ENCODE results near the gene DNM1L.

DNM1L gene

DNA sequence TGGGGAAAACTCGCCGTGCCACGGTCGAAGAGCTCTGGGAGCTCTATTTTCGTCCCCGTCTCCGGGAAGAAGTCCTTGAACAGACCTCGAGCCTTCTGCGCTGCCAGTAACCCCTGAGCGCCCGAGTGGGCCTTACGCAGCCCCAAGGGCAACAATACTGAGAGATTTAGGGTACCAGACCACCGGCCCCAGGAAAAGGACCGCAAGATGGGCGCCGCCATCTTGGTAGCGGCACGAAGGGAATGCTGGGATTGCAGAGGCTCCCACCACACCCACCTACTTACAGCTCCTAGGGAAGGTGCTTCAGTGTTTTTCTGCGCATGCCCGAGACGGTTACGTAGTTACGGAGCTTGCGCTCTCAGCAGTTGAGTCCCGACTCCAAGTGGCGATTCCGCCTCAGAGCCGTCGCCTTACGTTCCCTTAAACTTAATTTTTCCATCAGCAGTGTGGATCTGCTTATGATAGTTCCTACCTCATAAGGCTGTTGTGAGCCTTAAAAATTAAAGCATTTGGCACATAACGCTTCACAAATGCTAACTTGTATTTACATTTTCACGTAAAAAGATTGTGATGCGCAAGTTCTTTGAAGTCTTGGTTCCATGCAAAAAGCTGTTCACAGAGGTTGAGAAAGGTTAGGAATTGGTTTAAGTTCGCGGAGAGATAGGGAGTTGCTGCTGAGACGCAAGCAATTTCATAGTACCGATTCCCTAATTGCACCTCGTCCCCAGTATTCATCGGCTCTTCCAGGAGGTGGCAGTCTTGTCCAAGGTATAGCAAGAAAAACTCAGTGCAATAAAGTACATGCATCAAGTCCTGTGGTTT lies 76.8 kb downstream of the DNM1L start, which contains the start of gene YARS2:
YARS2 (minus strand) TSS at position 244 of the 822 bp plus-strand sequence; CDS start at position 221, 23 bp downstream.
- TF ChIP-seq, protein P1, sequence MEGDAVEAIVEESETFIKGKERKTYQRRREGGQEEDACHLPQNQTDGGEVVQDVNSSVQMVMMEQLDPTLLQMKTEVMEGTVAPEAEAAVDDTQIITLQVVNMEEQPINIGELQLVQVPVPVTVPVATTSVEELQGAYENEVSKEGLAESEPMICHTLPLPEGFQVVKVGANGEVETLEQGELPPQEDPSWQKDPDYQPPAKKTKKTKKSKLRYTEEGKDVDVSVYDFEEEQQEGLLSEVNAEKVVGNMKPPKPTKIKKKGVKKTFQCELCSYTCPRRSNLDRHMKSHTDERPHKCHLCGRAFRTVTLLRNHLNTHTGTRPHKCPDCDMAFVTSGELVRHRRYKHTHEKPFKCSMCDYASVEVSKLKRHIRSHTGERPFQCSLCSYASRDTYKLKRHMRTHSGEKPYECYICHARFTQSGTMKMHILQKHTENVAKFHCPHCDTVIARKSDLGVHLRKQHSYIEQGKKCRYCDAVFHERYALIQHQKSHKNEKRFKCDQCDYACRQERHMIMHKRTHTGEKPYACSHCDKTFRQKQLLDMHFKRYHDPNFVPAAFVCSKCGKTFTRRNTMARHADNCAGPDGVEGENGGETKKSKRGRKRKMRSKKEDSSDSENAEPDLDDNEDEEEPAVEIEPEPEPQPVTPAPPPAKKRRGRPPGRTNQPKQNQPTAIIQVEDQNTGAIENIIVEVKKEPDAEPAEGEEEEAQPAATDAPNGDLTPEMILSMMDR (IDR thresholded peaks at IDR 0.05; ENCODE audit: low read depth, low read length), result peak; percentile 80
- DNase-seq (ENCODE audit: extremely low read depth, low read depth), result peak; percentile 98

DNA sequence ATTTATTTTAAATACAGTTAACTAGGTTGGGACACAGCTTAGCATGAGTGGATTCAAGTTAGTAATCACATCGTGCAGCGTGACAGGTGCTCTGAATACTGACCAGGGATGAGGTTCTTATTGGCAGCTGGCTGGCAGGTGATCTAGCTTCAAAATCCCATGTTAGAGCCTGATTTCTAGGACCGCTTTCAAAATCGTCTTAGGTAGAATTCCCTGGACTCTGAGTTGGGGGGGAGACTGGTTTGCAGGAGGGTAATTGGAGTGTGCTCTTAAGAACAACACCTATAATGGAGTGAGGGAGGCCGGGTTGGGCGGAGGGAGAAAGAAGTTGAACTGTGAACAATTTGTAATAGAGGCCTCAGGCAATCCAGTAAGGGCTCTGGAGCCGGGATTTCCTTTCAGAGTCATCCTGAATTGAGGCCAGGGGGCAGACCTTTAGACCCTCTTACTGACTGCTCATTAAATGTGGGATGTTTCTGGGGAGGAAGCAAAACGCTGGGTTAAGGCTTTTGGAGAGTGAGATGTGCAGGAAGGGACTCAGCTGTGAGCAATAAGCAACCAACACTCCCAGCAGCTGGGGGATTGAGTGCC lies 77.5 kb downstream of the DNM1L start:
- DNase-seq (ENCODE audit: extremely low read depth, low read depth), result no peak
- TF ChIP-seq, protein P1 (IDR thresholded peaks at IDR 0.05; ENCODE audit: low read depth, low read length), result no peak

DNA sequence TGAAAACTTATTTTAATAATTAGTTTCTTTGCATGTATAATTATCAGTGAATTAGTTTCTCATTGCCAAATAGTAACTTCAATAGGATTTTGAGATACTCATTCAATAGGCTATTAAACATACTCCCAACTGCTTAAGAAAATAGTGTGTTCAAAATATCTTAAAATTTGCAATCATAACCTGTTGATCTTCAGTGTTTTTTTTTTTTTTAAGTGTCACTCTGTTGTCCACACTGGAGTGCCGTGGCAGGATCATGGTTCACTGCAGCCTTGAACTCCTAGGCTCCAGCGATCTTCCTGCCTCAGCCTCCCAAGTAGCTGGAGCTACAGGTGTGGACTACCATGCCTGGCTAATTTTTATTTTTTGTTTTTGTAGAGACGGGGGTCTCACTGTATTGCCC lies 78.1 kb downstream of the DNM1L start:
- DNase-seq (ENCODE audit: extremely low read depth, low read depth), result no peak
- TF ChIP-seq, protein P1 (IDR thresholded peaks at IDR 0.05; ENCODE audit: low read depth, low read length), result no peak

DNA sequence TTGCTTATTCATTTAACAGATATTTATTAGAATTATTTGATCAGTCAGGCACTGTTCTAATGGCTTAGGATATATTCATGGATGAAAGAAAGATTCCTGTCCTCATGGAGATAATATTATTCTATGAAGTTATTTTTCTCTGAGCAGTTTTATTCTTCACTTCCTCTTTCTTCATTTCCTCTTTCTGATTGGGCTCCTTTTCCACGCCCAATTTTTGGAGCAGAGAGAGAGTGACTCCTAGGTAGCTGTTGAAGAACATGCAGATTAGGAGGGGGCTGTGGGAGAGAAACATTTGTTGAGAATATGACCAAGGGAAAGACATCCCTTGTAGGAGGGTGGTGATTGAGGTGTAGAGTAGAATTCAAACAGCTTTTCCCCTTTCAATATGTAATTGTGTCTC lies 82.6 kb downstream of the DNM1L start:
- no peak for DNase-seq (ENCODE audit: extremely low read depth, low read depth)
- TF ChIP-seq, protein P1 (IDR thresholded peaks at IDR 0.05; ENCODE audit: low read depth, low read length), result no peak

DNA sequence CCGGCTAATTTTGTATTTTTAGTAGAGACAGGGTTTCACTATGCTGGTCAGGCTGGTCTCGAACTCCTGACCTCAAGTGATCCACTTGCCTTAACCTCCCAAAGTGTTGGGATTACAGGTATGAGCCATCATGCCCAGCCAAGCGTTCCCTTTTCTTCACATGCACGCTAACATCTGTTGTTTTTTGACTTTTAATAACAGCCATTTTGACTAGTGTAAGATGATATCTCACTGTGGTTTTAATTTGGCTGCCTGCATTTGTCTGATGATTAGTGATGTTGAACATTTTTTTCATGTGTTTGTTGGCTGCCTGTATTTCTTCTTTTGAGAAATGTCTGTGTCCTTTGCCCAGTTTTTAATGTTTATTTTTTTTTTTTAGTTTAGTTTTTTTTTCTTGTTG lies 86.8 kb downstream of the DNM1L start:
- peak; percentile 54 for DNase-seq (ENCODE audit: extremely low read depth, low read depth)
- TF ChIP-seq, protein P1 (IDR thresholded peaks at IDR 0.05; ENCODE audit: low read depth, low read length), result no peak

DNA sequence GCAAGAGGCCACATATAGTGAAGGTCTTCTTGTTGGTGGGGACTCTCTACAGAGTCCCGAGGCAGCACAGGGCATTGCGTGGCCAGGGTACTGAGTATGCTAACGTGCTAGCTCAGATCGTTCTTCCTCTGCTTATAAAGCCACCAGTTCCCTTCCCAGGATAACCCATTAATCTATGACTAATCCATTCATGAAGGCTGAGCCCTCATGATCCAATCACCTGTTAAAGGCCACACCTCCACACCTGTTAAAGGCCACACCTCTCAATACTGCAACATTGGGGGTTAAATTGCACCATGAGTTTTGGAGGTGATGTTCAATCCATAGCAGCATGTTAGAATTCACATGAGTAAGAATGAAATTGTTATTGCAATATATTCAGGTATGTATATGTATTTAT lies 89.4 kb downstream of the DNM1L start:
- DNase-seq (ENCODE audit: extremely low read depth, low read depth), result no peak
- TF ChIP-seq, protein P1 (IDR thresholded peaks at IDR 0.05; ENCODE audit: low read depth, low read length), result no peak

DNA sequence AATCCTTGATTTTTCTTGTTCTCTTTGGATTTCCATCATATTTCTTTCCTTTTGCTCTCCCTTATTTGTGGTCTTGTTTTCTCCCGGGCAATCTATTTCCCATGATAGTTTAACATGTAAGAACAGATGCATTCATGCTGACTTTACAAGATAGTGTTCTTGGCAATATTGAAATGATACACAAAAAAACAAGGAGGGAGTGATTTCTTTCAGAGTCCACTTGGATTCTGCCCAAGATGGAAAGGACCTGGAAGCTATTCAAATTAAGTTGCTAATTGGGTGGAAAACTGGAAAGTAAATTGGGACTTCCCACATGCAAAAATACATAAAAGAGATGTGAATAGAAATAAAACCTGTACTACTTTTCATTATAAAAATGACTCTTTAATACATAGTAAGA lies 91.0 kb downstream of the DNM1L start:
- no peak for DNase-seq (ENCODE audit: extremely low read depth, low read depth)
- TF ChIP-seq, protein P1 (IDR thresholded peaks at IDR 0.05; ENCODE audit: low read depth, low read length), result no peak

Data from AG09319 (cell line).